WTC11 (cell line): Measurements from ENCODE around the gene OMD.

Experiments used
- AFF4 ChIP-seq: sonication (generic); formaldehyde crosslinking; IDR thresholded peaks from 2 replicates; pipeline ENCODE4 v1.8.1; 2023; ENCODE audit warnings: mild to moderate bottlenecking, missing genetic modification reagents, borderline replicate concordance
- ATF3 ChIP-seq: sonication (generic); formaldehyde crosslinking; conservative IDR thresholded peaks from 2 replicates; pipeline ENCODE4 v1.8.1; 2022; ENCODE audit warnings: mild to moderate bottlenecking, missing genetic modification reagents
- ATF6 ChIP-seq: sonication (generic); formaldehyde crosslinking; IDR thresholded peaks from 2 replicates; pipeline ENCODE4 v1.8.1; 2023; ENCODE audit warnings: mild to moderate bottlenecking, missing genetic modification reagents
- CTCF ChIP-seq: fragments of 200-600 bp; IDR thresholded peaks from 2 replicates; pipeline ENCODE4 v1.8.0; 2022; ENCODE audit warnings: antibody characterized with exemption
- E2F4 ChIP-seq: sonication (generic); formaldehyde crosslinking; IDR thresholded peaks from 2 replicates; pipeline ENCODE4 v1.8.1; 2022; ENCODE audit warnings: low read depth, mild to moderate bottlenecking, moderate library complexity, missing genetic modification reagents, borderline replicate concordance
- FOXP1 ChIP-seq: sonication (generic); formaldehyde crosslinking; IDR thresholded peaks from 2 replicates; pipeline ENCODE4 v1.8.0; 2022; ENCODE audit warnings: missing genetic modification reagents, mild to moderate bottlenecking, moderate library complexity, borderline replicate concordance
- MAX ChIP-seq: sonication (generic); formaldehyde crosslinking; IDR thresholded peaks from 2 replicates; pipeline ENCODE4 v1.8.0; 2022; ENCODE audit warnings: mild to moderate bottlenecking, missing genetic modification reagents
- NFYB ChIP-seq: sonication (generic); formaldehyde crosslinking; conservative IDR thresholded peaks from 2 replicates; pipeline ENCODE4 v1.8.0; 2022; ENCODE audit warnings: low read depth, missing genetic modification reagents
- NR1H2 ChIP-seq: sonication (generic); formaldehyde crosslinking; IDR thresholded peaks from 2 replicates; pipeline ENCODE4 v1.9.0; 2021; ENCODE audit warnings: mild to moderate bottlenecking, moderate library complexity, missing genetic modification reagents
- TEAD4 ChIP-seq: sonication (generic); formaldehyde crosslinking; IDR thresholded peaks from 2 replicates; pipeline ENCODE4 v1.8.0; 2022; ENCODE audit warnings: mild to moderate bottlenecking, missing genetic modification reagents
- USF1 ChIP-seq: sonication (generic); formaldehyde crosslinking; IDR thresholded peaks from 2 replicates; pipeline ENCODE4 v1.8.0; 2022; ENCODE audit warnings: mild to moderate bottlenecking, missing genetic modification reagents
- ZNF425 ChIP-seq: fragments of 250-450 bp; sonication (Bioruptor Pico); conservative IDR thresholded peaks from 2 replicates; pipeline ENCODE4 v1.9.0; 2021; ENCODE audit warnings: mild to moderate bottlenecking

- TF ChIP-seq NFYB (CRISPR knock-in tag) (no peak), MAX (CRISPR knock-in tag) (no peak), CTCF (no peak), NR1H2 (CRISPR knock-in tag) (no peak), AFF4 (CRISPR knock-in tag) (no peak), TEAD4 (CRISPR knock-in tag) (no peak), FOXP1 (CRISPR knock-in tag) (no peak), ZNF425 (CRISPR knock-in tag) (no peak), ATF6 (CRISPR knock-in tag) (no peak), ATF3 (CRISPR knock-in tag) (no peak), USF1 (CRISPR knock-in tag) (no peak), E2F4 (CRISPR knock-in tag) (no peak)
Measured at GRCh38 chr9:92393686-92394085, 30.6 kb downstream of the OMD start.
